Gastrocnemius medialis (tissue), 4 donors: Measurements from ENCODE around the gene ALDH1B1.

ENCODE experiments used
- CTCF ChIP-seq, 5 experiments: fragments of 450-650 bp in 3 of 5; fragments of 200-600 bp in 2 of 5; sonication (generic) in 2 of 5; IDR thresholded peaks in 4 of 5; conservative IDR thresholded peaks in 1 of 5; 1 replicate in 4 of 5; 2 replicates in 1 of 5; pipeline ENCODE4 v1.5.1; 2016 to 2019; ENCODE audit warnings: antibody characterized with exemption in 5 of 5, mild to moderate bottlenecking in 3 of 5, moderate library complexity in 3 of 5
- POLR2A ChIP-seq, 2 donors: fragments of 450-650 bp; IDR thresholded peaks; one replicate each; pipeline ENCODE4 v1.6.1; 2017; ENCODE audit warnings: antibody characterized with exemption in 2 of 2, mild to moderate bottlenecking in 2 of 2, moderate library complexity in 2 of 2

DNA sequence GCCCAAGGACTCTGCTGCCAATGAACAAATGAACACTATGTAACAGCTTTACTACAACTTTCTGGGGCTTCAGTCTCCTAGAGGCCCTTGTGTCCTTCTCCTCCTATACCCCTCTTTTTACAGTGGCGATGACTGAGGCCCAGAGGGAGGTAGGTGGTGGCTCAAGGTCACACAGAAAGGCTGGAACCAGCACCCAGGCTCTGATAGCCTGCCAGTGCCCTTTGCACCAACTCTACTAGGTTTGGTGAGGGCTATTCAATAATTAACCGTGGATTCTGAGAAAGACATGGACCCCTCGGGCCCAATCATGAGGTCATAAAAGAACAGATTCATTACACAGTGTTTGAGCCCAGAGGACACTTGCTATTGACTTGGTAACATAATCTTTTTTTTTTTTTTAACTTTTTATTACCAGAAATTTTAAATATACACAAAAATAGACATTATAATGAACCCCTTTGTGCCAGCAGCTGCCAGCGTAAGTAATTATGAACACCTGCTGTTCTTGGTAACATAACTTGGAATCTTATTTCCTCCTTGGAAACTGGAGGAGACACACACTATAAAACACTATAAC lies 6.1 kb upstream of the ALDH1B1 start:
- no peak for TF ChIP-seq CTCF (IDR thresholded peaks at IDR 0.05 in 4 of 5, conservative IDR thresholded peaks at IDR 0.05 in 1 of 5)
- TF ChIP-seq POLR2A (IDR thresholded peaks at IDR 0.05): no peak
